Measurements from ENCODE around the gene MTSS2. TPM values are rescaled to one million over a fixed set of nuclear protein-coding genes. Genes with fewer than 3 reads are reported as not detected.

Gene MTSS2
- total RNA-seq, 1 donor from 2014 or later = 82.6 TPM

- TF ChIP-seq CTCF (IDR thresholded peaks at IDR 0.05; ENCODE audit: unreplicated experiment) = no peak
- H3K9me3 Mint-ChIP-seq (ENCODE audit: unreplicated experiment) = no peaks in the 10 kb centered on the region
- H3K4me3 Mint-ChIP-seq (ENCODE audit: unreplicated experiment) = no peak overlapping the region
- peaks cover 25% of the 10 kb centered on the region for H3K4me1 Mint-ChIP-seq (ENCODE audit: unreplicated experiment)
- H3K36me3 Mint-ChIP-seq (ENCODE audit: low read depth, unreplicated experiment) = peaks cover 27% of the 10 kb centered on the region
- peaks cover 9% of the 10 kb centered on the region for H3K27me3 Mint-ChIP-seq (ENCODE audit: unreplicated experiment)
- peak overlapping the region; percentile 53 for H3K27ac Mint-ChIP-seq (ENCODE audit: unreplicated experiment)
- no peak for DNase-seq (ENCODE audit: low spot score)
Observed at GRCh38 chr16:70730031-70730430, 44.2 kb upstream of the MTSS2 start.

DNA sequence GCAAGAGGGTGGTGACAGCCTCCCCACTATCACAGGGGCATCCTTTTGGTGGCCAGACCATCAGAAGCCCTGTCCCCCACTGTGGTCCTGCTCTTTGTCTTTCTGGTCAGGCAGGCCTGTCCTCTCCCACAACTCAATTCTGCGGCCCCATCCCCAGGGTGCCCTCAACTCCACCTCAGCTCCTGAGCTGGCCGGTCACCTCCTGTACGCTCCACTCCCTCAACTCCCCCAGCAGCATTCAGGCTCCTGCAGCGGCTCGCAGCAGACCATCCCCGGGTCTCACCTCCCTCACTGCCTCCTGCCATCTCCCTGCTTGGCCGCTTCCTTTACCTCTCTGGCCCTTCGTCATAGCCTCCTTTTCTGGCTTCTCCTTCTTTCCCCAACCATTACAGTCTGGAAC, 43.4 kb upstream of the MTSS2 start:
- Mint-ChIP-seq H3K9me3 (ENCODE audit: unreplicated experiment) (no peaks in the 10 kb centered on the region), H3K4me3 (ENCODE audit: unreplicated experiment) (peak overlapping the region; percentile 48), H3K27ac (ENCODE audit: unreplicated experiment) (no peak overlapping the region), H3K36me3 (ENCODE audit: low read depth, unreplicated experiment) (peaks cover 27% of the 10 kb centered on the region), H3K4me1 (ENCODE audit: unreplicated experiment) (peaks cover 24% of the 10 kb centered on the region), H3K27me3 (ENCODE audit: unreplicated experiment) (peaks cover 9% of the 10 kb centered on the region)
- no peak for DNase-seq (ENCODE audit: low spot score)
- TF ChIP-seq CTCF (IDR thresholded peaks at IDR 0.05; ENCODE audit: unreplicated experiment) = no peak

- no peak for TF ChIP-seq CTCF (IDR thresholded peaks at IDR 0.05; ENCODE audit: unreplicated experiment)
- Mint-ChIP-seq H3K27me3 (ENCODE audit: unreplicated experiment) (peaks cover 9% of the 10 kb centered on the region), H3K9me3 (ENCODE audit: unreplicated experiment) (no peaks in the 10 kb centered on the region), H3K4me1 (ENCODE audit: unreplicated experiment) (peaks cover 24% of the 10 kb centered on the region), H3K36me3 (ENCODE audit: low read depth, unreplicated experiment) (peaks cover 22% of the 10 kb centered on the region), H3K4me3 (ENCODE audit: unreplicated experiment) (no peak overlapping the region), H3K27ac (ENCODE audit: unreplicated experiment) (no peak overlapping the region)
- no peak for DNase-seq (ENCODE audit: low spot score)
Observed at GRCh38 chr16:70728150-70728549, 42.3 kb upstream of the MTSS2 start.

DNA sequence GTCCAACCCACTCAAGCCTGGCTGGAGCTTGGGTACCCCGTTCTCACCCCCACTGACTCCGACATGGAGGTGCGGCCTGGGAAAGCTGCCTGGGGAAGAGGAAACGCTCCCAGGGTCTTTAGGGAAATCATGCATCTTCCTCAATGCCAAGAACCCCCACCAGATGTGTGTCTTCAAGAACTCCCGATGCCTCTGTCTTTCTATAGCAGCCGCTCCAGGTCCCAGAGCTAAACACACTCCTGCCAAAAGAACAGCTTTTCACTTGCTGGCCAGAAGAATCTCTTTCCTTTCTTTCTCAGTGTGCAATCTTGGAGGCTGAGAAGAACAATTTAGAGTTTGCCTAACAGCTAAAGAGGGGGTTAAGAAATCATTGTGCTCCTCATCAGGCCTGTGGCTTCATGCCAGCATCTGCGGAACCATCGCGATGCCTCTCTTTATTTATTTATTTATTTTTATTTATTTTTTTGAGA, 41.1 kb upstream of the MTSS2 start:
- TF ChIP-seq CTCF (IDR thresholded peaks at IDR 0.05; ENCODE audit: unreplicated experiment) = no peak
- no peak for DNase-seq (ENCODE audit: low spot score)
- Mint-ChIP-seq H3K4me1 (ENCODE audit: unreplicated experiment) (peaks cover 24% of the 10 kb centered on the region), H3K4me3 (ENCODE audit: unreplicated experiment) (no peak overlapping the region), H3K27ac (ENCODE audit: unreplicated experiment) (no peak overlapping the region), H3K9me3 (ENCODE audit: unreplicated experiment) (no peaks in the 10 kb centered on the region), H3K36me3 (ENCODE audit: low read depth, unreplicated experiment) (peaks cover 24% of the 10 kb centered on the region), H3K27me3 (ENCODE audit: unreplicated experiment) (peaks cover 9% of the 10 kb centered on the region)

DNA sequence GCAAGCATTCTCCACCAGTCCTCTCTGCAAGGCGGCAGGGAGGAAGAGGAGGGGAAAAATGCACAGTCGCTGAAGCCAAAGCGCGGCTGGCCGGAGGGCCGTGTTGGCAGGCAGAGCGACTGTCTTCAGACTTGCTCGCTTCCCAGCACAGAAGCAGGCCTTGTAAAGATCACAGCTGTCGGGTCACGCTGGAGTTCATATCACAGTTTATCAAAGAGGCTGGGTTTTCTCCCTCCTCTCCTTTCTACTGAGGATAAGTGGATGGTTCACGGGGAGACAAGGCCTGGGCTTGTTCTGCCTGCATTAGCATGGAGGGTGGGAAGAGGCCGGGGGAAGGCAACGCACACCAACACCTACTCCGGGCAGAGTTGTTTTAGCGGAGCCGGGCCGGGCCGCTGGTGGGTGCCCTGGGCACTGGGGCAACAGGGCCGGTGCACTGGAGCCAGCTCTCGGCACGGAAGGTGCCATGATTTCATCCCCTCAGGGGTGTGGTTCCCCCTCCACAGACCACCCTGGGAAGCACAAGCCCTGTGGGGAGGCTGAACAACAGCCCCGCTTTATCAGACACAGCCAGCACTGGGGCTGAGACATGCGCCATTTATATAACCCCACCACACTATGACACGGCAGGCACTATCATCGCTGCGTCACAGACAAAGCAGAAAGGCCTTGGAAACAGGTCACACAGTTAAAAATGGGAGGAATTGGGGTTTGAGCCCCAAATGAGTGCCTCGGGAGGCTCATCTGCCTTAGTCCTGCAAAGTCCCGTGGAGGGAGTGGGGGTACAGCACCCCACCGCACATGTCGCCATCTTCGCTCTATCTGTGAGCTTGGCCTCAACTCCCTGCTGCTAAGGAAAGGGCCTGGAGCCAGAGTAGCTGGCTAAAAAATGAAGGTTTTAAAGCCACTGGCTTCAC, 40.3 kb upstream of the MTSS2 start:
- TF ChIP-seq CTCF (IDR thresholded peaks at IDR 0.05; ENCODE audit: unreplicated experiment) = no peak
- Mint-ChIP-seq H3K27me3 (ENCODE audit: unreplicated experiment) (peaks cover 9% of the 10 kb centered on the region), H3K4me1 (ENCODE audit: unreplicated experiment) (peaks cover 26% of the 10 kb centered on the region), H3K27ac (ENCODE audit: unreplicated experiment) (no peak overlapping the region), H3K36me3 (ENCODE audit: low read depth, unreplicated experiment) (peaks cover 28% of the 10 kb centered on the region), H3K4me3 (ENCODE audit: unreplicated experiment) (no peak overlapping the region), H3K9me3 (ENCODE audit: unreplicated experiment) (no peaks in the 10 kb centered on the region)
- no peak for DNase-seq (ENCODE audit: low spot score)
